ENCODE results near the gene FRRS1.
"Not testable (repeated sequence)": the region's sequence is repeated elsewhere in the genome, so short reads cannot be mapped to it uniquely, and the experiment has no call there.

Gene FRRS1, protein sequence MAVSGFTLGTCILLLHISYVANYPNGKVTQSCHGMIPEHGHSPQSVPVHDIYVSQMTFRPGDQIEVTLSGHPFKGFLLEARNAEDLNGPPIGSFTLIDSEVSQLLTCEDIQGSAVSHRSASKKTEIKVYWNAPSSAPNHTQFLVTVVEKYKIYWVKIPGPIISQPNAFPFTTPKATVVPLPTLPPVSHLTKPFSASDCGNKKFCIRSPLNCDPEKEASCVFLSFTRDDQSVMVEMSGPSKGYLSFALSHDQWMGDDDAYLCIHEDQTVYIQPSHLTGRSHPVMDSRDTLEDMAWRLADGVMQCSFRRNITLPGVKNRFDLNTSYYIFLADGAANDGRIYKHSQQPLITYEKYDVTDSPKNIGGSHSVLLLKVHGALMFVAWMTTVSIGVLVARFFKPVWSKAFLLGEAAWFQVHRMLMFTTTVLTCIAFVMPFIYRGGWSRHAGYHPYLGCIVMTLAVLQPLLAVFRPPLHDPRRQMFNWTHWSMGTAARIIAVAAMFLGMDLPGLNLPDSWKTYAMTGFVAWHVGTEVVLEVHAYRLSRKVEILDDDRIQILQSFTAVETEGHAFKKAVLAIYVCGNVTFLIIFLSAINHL

DNA sequence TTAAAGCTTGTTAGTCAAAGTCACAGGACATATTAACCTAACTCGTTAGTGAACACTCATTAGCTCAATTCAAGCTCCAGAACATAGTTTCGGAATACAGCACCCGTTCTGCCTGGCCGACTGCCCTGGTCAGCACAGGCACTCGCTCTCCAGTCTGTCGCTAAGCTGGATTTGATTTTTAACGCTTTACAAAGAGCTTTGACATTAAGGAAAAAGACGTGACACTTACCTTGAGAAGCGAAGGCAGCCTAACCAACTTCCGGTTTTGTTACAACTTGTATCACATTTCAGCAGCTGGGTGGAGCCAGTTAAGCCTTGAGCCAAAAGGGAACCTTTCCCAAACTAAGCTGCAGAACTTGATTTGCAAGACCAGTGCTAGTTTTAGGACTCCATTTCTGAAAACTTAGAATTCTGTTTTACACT, at the start of gene FRRS1:
FRRS1 (minus strand) TSS at position 258 of the 423 bp plus-strand sequence. CDS start 17,867 bp downstream, outside the sequence.
- peak; percentile 75 for DNase-seq (ENCODE audit: low read depth)

DNA sequence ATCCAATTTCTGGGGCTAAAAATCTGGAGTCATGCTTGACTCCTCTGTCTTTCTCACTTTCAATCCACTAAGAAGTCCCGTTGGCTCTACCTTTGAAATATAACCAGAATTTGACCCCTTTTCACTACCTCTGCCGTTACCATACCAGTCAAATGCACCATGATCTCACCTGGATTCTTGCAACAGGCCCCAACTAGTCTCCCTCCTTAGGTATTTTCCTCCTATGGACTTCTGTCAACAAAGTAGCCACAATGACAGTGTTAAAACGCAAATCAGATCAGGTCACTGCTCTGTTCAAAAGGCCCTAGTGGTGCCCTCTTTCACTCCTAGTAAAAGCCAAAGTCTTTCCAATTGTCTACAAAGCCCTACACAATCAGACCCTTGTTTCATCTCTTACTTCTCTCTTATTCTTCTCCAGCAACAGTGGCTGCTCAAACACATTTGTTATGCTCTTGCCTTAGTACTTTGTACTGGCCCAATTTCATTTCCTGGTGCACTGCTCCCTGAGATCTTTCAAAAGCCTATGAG, 48.0 kb upstream of the FRRS1 start:
- no peak for DNase-seq (ENCODE audit: low read depth)

DNA sequence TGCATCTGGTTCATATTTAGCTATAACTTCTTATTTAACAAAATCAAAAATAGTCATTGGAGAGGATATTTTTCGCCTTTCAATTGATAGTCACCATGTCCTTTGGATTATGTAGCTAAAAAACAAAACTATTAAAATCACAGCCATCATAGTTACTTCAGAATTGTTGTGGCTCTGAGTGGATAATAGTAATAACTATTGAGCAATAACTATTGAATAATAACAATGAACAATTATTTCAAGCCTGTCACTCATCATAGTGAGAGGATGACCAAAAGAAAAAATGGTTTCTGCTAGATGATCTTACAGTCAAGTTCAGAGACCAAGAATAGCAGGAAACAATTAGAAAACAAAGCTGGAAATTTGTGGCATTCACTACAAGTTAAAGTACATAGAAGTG, 45.3 kb upstream of the FRRS1 start:
- DNase-seq (ENCODE audit: low read depth): no peak

DNA sequence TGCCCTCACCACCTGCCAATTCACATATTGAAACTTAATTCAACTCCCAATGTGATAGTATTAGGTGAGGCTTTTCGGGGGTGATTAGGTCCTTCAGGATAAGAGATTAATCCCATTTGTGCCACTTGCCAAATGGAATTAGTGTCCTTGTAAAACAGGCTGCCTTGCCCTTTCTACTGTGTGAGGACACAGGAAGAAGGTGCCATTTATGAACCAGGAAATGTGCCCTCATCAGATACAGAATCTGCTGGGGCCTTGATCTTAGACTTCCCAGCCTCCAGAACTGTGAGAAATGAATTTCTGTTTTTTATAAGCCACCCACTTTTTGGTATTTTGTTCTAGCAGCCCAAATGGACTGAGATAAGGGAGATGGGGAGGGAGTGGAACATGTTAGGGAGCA, 44.6 kb upstream of the FRRS1 start:
- no peak for DNase-seq (ENCODE audit: low read depth)

DNA sequence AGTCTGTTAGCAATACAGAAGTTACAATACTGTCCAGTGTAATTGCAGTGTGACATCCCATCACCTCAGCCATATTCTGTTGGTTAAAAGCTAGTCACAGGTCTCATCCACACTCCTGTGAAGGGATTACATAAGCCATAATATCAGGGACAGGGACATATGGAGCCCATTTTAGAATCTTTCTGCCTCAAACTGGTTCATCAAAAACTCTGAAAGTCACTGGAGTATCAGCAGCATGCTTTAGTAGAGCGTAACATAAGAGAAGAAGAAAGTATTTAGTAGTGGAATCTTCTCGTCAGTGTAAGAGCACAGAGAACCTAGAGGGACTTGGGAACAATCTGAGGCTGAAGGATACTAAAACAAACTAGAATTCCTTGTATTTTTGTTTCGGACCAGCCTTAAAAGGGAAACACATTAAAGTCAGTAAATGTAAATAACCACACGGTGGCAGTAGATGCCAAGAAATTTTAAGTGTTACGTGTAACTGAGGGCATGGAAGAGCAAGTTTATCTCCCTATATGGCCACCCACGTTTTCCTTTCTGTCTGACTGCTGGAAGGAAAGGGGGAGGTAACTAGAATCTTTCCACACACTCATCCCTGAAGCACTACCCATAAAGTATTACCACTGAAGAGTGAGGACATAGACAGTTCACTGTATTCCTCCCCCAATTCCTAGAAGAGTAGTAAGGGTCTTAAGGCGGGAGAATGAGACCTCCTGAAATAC, 42.1 kb upstream of the FRRS1 start:
- peak; percentile 90 for DNase-seq (ENCODE audit: low read depth)

DNA sequence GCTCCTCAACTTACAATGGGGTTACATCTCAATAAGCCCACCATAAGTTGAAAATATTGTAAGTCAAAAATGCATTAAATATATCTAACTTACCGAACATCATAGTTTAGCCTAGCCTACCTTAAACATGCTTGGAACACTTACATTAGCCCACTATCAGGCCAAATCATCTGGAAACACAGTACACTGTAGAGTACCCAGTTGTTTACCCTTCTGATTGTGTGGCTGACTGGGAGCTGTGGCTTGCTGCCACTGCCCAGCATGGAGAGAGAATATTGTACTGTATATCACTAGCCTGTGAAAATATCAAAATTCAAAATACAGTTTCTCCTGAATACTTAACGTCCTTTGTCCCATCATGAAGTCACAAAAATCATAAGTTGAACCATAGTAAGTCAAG, 40.4 kb upstream of the FRRS1 start:
- no peak for DNase-seq (ENCODE audit: low read depth)

DNA sequence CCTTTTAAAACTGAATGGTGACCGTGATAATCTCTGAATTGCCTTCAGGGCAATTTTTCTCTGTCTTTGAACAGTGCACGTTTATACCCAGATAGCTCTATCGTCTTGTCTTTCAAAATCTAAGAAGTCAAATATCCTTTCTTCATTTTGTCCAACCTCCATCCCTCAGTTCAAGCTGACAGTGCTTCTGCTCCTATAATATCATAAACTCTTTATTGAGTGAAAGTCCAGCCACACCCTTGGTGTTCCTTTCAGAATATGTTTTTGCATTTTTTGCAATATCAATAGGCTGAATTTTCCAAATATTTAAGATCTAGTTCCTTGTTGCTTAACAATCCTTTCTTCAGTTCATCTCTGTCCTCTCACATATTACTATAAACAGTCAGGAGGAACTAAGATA, 35.1 kb upstream of the FRRS1 start:
- no peak for DNase-seq (ENCODE audit: low read depth)

DNA sequence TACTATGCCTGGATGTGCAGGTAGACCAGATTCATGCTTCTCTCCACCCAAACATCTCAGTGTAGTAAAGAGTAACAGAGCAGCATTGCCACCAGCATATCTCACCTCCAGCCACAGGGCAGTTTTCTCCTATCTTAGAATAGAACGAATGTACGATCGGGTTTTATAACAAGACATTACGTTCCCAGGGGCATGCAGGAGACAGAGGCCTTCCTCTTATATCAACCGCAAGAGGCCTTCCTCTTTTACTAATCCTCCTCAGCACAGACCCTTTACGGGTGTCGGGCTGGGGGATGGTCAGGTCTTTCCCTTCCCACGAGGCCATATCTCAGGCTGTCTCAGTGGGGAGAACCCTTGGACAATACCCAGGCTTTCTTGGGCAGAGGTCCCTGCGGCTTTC, 27.4 kb upstream of the FRRS1 start:
- not testable (repeated sequence) for DNase-seq (ENCODE audit: low read depth)

DNA sequence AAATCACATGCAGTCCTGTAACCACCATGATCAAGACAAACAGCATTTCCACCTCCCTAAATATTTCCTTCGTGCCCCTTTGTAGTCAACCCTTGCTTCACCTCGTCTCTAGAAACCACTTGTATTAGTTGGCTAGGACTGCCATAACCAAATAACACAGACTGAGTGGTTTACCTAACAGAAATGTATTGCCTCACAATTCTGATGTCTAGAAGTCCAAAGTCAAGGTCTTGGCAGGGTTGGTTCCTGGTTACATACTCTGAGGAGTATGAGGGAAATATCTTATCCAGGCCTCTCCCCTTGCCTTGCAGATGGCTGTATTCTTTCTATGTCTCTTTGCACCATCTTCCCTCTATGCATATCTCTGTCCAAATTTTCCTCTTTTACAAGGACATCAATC, 23.3 kb upstream of the FRRS1 start:
- no peak for DNase-seq (ENCODE audit: low read depth)

DNA sequence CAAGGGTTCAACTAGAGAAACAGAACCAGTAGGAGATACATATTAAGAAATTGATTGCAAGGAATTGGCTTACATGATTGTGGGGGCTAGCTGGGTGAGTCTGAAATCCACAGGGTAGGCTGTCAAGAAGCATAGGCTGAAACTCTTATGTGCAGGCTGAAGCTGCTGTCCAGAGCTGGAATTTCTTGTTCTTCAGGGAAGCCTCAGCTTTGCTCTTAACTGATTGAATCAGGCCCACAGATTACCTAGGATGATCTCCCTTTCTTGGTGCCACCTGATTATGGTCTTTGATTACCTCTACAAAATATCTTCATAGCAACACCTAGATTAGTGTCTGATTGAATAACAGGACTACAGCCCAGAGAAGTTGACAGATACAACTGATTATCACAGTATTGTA, 22.5 kb upstream of the FRRS1 start:
- no peak for DNase-seq (ENCODE audit: low read depth)

DNA sequence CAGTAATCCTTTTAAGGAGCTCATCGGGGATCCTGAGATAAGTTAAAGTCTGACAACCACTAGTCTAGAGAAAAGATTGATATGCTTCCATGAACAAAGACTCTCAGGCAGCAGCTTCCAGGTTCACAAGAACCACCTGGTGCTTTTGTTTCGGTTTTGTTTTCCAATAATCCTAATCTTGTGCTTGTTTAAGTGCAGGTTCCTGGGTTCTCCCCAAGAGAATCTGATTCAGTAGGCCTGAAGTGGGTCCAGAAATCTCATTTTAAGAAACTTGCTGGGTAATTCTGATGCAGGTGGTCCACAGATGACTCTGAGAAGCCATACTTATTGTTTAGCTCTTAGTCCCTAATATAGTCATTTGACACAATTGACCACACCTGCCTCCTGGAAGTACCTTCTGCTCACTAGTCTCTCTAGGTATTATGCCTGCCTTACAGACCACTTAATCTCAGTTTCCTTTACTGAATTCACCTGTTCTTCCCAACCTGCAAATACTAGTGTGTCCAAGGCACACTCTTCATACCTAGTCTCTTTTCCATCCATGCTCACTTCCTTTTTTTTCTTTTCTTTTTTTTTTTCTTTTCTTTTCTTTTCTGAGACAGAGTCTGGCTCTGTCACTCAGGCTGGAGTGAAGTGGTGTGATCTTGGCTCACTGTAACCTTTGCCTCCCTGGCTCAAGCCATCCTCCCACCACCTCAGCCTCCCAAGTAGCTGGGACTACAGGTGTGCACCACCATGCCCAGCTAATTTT, 20.5 kb upstream of the FRRS1 start:
- no peak for DNase-seq (ENCODE audit: low read depth)

DNA sequence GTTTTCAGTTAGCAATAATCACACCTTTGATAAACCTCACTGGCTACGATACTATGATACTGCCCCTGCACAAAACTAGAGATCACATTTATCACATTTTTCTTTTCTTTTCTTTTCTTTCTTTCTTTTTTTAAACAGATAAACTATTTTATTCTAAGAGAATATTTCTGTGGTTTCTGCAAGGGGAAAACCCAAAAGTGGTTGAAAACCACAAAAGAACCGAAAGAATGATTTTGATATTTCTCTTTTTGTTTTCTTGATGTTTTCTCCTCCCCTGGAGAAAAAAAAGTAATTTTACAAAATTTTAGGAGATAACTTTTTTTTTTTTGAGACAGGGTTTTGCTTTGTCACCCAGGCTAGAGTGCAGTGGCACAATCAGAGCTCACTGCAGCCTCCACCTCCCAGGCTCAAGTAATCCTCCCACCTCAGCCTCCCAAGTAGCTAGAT, 18.4 kb upstream of the FRRS1 start:
- DNase-seq (ENCODE audit: low read depth): no peak

DNA sequence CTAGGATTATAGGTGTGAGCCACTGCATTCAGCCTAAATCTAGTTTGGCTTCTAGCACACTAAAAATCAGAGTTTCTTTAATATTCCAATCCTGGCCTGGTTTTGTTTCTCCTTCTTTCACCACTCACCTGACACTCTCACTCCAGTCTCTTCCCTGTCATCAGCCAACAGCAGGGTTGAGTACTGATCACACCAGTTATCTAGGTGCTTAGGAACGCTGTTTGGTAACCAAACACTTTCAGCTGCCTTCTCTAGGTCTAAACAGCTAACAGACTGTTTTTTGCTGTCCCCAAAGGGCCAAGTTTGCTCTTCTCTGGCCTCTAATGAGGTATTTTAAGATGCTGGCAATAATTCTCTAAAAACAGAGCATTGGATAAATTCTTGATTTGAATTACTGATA, 17.7 kb upstream of the FRRS1 start:
- no peak for DNase-seq (ENCODE audit: low read depth)

DNA sequence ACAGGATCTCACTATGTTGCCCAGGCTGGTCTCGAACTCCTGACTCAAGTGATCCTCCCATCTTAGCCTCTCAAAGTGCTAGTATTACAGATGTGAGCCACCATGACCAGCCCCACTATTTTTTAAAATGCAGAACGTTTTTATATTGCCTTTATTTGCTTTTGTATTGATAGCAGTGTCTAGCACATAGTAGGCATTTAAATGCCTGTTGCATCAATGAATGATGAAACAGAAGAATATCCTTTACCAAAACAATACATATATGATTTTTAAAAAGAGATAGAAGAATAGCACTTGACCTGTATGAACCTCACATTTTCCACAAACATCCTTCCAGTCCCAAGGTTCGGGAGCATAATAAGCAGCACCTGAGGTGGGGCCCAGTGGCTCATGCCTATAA, 16.5 kb upstream of the FRRS1 start:
- no peak for DNase-seq (ENCODE audit: low read depth)

DNA sequence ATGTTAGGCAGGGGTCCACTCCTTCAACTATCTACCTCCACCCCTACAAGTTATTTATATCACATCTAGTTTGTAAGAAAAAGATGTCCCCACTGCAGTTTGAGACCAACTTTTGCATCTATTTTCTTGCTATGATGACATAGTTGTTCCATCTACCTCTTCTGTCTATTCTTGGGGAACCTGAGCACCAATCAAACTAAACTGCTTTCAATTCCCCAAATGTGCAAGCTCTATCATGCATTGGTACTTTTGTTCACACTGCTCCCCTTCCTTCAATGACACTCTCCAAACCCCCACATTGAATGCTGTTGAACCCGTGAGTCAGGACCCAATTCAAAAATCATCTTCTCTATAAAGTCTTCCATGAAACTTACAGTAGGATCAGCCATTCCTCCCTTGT, 16.0 kb upstream of the FRRS1 start:
- DNase-seq (ENCODE audit: low read depth): no peak

DNA sequence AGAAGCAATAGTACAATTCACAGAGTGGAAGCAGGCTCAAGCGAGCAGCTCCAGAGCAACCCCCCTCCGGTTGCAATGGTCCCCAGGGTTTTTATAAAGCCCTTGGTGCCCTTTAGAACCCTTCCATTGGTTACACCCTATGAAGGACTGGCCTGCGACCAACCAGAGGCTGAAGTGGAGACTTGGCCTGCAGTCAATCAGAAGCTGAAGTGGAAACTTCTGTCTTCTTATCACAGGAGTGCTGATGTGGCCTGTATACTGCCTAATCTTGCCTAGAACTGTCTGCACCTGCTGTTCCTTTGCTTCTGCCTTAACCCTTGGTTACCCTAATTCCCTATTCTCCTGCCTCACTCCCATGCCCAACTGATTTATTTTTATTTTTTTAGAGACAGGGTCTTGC, 15.4 kb upstream of the FRRS1 start:
- no peak for DNase-seq (ENCODE audit: low read depth)

DNA sequence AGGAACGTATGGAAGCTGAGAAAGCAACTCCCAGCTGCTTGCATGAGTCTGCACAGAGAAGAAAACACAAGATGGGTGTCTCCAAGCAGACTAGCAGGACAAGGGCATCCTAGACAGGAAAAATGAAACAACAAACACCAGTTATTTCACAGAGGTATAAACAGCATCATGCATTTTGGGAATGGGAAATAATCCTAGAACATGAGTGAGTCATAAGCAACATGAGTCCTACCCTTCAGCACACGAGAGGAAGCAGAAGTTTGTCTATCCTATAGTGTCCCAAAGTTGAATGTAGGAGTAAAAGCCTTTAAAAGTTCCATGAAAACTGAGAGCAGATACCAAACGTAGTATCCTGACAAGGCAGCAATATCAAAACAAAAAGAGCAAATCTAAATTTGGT, 11.3 kb upstream of the FRRS1 start:
- DNase-seq (ENCODE audit: low read depth): no peak

DNA sequence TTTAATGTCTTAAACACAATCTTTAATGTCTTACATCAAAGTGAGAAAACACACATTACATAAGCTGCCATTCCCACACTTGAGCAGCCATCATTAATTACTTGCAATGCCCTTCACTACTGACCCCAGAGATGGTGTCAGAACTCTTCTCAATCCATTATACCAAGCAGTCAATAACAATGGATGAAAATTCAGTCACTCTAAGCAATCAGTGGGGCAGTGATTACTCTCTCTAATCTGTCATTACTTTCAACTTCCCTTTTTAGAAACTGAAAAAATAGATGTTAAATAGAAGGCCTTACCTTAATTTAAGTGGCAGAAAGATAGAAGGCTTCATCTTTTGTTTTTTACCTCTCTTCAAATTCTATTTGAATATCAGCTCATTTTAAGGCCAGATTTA, 9.7 kb upstream of the FRRS1 start:
- no peak for DNase-seq (ENCODE audit: low read depth)

DNA sequence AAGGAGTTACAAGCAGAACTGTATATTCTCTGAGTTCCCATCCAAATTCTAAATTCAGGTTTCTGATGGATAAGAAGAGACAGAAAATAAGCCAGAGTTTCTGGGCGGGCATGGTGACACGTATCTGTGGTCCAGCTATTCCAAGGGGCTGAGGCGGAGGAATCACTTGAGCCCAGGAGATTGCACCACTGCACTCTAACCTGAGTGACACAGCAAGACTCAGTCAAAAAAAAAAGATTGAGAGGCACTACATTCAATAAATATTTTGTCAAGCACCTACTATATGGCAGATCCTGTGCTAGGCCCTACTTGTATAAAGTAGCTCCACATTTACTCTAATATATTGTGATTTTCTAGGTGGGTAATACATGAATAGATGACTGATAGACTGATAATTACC, 6.4 kb upstream of the FRRS1 start:
- no peak for DNase-seq (ENCODE audit: low read depth)

DNA sequence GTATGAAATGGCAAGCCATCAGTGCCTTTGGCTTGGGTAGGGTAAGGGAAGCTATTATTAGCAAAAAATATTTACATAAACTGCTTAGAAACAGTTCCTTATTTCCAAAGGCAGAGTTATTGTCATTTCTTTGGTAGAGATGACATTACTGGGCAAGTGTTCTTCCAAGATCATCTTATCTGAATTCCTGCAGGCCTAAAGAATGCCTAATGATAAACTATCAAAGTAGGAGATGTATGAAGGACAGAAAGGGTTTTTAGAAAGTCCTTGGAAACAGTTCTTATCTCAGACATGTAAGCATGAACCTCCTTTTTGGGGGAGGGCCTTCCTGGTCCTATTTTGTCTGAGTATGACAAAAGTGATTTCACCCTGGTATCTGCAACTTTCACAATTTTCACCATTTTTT, 5.1 kb upstream of the FRRS1 start:
- DNase-seq (ENCODE audit: low read depth): no peak

DNA sequence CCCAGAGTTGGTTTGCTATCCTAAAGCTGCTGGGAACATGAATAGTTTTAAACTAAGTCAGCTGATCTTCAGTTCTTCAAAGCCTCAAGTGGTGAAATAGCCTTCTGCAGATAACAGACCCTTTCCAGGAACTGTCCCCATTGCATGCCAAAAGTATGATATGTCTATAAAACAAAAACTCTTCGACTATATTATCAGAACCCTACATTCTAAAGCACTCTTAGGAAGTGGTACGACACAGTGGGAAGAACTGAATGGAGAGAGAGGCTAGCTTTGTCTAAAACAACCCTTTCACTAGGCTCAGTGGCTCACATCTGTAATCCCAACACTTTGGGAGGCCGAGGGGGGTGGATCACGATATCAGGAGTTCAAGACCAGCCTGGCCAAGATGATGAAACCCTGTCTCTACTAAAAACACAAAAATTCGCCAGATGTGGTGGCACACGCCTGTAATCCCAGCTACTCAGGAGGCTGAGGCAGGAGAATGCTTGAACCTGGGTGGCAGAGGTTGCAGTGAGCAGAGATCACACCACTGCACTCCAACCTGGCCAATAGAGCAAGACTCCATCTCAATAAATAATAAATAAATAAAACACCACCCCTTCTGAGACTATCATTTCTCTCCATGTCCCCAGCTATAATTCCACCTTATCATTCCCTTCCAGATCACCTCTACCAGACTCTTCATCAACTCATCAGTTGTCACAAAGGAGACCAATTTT, 2.2 kb upstream of the FRRS1 start:
- DNase-seq (ENCODE audit: low read depth): no peak

DNA sequence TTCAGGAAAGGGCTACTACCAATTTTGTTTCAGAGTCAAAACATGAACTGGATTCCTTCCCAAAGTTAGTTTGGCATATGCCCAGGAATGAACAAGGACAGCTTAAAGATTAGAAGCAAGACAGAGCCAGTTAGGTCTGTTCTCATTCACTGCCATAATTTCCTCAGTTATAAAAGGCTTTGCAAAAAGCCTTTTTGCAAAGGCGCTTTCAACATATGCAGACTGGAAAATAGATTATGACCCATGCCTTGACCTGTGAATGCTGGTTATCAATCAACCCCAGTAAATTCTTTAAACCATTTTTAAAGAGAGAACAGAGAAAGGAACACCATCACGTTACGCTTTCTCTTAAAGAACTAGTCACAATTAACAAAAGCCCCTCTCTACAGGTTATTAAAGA, 1.7 kb upstream of the FRRS1 start:
- no peak for DNase-seq (ENCODE audit: low read depth)

All from ELR (cell line).